Measurements from ENCODE around the gene PDE4D. TPM values are rescaled to one million over a fixed set of nuclear protein-coding genes. Genes with fewer than 3 reads are reported as not detected.

Gene PDE4D
- total RNA-seq, 1 donor from 2014 or later, result 39.2 TPM

- no peaks in the 10 kb centered on the region for H3K27me3 ChIP-seq (ENCODE audit: control insufficient read depth, insufficient read depth, low read length)
- H3K36me3 ChIP-seq (ENCODE audit: control insufficient read depth, insufficient read depth, low read length), result no peaks in the 10 kb centered on the region
- DNase-seq (ENCODE audit: low read depth), result no peak
- H3K4me3 ChIP-seq (ENCODE audit: low read depth, low read length), result no peak overlapping the region
- no peak for TF ChIP-seq CTCF (IDR thresholded peaks at IDR 0.05; ENCODE audit: insufficient read depth, low read length, poor library complexity, severe bottlenecking)
Measured at GRCh38 chr5:59091965-59092364, 801.6 kb downstream of the PDE4D start.

- no peak overlapping the region for H3K4me3 ChIP-seq (ENCODE audit: low read depth, low read length)
- H3K27me3 ChIP-seq (ENCODE audit: control insufficient read depth, insufficient read depth, low read length), result no peaks in the 10 kb centered on the region
- no peaks in the 10 kb centered on the region for H3K36me3 ChIP-seq (ENCODE audit: control insufficient read depth, insufficient read depth, low read length)
- no peak for TF ChIP-seq CTCF (IDR thresholded peaks at IDR 0.05; ENCODE audit: insufficient read depth, low read length, poor library complexity, severe bottlenecking)
- no peak for DNase-seq (ENCODE audit: low read depth)
Measured at GRCh38 chr5:59090323-59090722, 803.2 kb downstream of the PDE4D start.

GRCh38 chr5:59089767-59090166 is 803.8 kb downstream of the PDE4D start:
- no peak for DNase-seq (ENCODE audit: low read depth)
- no peak for TF ChIP-seq CTCF (IDR thresholded peaks at IDR 0.05; ENCODE audit: insufficient read depth, low read length, poor library complexity, severe bottlenecking)
- Histone ChIP-seq H3K27me3 (ENCODE audit: control insufficient read depth, insufficient read depth, low read length) (no peaks in the 10 kb centered on the region), H3K36me3 (ENCODE audit: control insufficient read depth, insufficient read depth, low read length) (no peaks in the 10 kb centered on the region), H3K4me3 (ENCODE audit: low read depth, low read length) (no peak overlapping the region)

- no peak for DNase-seq (ENCODE audit: low read depth)
- Histone ChIP-seq H3K4me3 (ENCODE audit: low read depth, low read length) (no peak overlapping the region), H3K27me3 (ENCODE audit: control insufficient read depth, insufficient read depth, low read length) (no peaks in the 10 kb centered on the region), H3K36me3 (ENCODE audit: control insufficient read depth, insufficient read depth, low read length) (no peaks in the 10 kb centered on the region)
- TF ChIP-seq CTCF (IDR thresholded peaks at IDR 0.05; ENCODE audit: insufficient read depth, low read length, poor library complexity, severe bottlenecking), result no peak
Measured at GRCh38 chr5:59088546-59088945, 805.0 kb downstream of the PDE4D start.

- Histone ChIP-seq H3K27me3 (ENCODE audit: control insufficient read depth, insufficient read depth, low read length) (no peaks in the 10 kb centered on the region), H3K36me3 (ENCODE audit: control insufficient read depth, insufficient read depth, low read length) (no peaks in the 10 kb centered on the region), H3K4me3 (ENCODE audit: low read depth, low read length) (no peak overlapping the region)
- DNase-seq (ENCODE audit: low read depth), result no peak
- no peak for TF ChIP-seq CTCF (IDR thresholded peaks at IDR 0.05; ENCODE audit: insufficient read depth, low read length, poor library complexity, severe bottlenecking)
Measured at GRCh38 chr5:59086024-59086423, 807.5 kb downstream of the PDE4D start.

GRCh38 chr5:59081693-59082092 is 811.8 kb downstream of the PDE4D start:
- TF ChIP-seq CTCF (IDR thresholded peaks at IDR 0.05; ENCODE audit: insufficient read depth, low read length, poor library complexity, severe bottlenecking), result no peak

More at GRCh38 chr5:59081693-59082092, 811.8 kb downstream of the PDE4D start:
- no peak for DNase-seq (ENCODE audit: low read depth)
- H3K36me3 ChIP-seq (ENCODE audit: control insufficient read depth, insufficient read depth, low read length), result no peaks in the 10 kb centered on the region
- no peaks in the 10 kb centered on the region for H3K27me3 ChIP-seq (ENCODE audit: control insufficient read depth, insufficient read depth, low read length)
- H3K4me3 ChIP-seq (ENCODE audit: low read depth, low read length), result no peak overlapping the region

Data from kidney epithelial cell (primary cell).